Endothelial cell of hepatic sinusoid (primary cell): ENCODE measurements around the gene ICAM5.

Experiments used
- in situ Hi-C: cut with HindIII; loops from 2 replicates; pipeline ENCODE4 v1.10.0; 2017; ENCODE audit warnings: low sequenced_read_pairs

ICAM5 gene

DNA sequence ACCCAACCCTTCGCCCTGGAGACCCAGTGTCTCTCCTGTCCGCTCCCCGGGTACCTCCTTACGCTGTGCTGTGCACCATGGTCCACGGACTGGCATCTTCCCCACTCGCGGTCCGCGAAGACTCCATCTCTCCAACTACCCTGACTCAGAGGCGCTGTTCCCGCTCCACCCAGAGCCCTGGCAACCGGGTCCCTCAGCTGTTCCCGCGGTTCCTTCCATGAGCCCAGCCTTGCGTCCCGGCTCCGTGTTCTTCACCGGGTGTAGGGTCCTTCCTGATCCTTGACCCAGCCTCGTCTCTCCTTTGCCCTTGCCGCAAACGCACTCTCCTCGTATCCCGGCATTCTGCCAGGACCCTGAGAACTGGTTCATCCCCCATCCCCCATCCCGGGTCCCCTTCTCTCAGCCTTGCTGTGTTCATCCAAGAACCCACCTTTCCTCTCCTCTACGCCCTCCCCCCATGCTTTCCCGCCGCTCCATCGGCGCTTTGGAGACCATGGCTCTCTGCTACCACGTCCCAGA lies 664 bp downstream of the ICAM5 start:
- in situ Hi-C loops = no loop called here

DNA sequence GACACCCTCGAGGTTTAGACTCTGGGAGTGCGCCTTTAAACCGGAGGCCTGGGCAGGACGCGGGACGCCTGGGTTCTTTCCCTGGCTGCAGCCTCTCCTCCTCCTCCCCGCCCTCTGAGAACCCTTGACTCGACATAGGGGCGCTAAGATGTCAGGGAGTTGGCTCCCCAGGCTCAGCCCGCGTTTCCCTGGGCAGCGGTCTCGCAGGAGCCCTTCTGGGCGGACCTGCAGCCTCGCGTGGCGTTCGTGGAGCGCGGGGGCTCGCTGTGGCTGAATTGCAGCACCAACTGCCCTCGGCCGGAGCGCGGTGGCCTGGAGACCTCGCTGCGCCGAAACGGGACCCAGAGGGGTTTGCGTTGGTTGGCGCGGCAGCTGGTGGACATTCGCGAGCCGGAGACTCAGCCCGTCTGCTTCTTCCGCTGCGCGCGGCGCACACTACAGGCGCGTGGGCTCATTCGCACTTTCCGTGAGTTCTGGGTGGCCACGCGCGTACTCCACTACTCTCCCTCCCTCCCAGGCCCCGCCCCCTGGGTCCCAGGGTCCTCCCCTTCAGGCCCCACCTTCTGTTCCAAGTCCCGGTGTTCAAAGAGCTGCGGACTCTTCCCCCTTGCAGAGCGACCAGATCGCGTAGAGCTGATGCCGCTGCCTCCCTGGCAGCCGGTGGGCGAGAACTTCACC lies 1.3 kb downstream of the ICAM5 start:
- in situ Hi-C loops = no loop called here

DNA sequence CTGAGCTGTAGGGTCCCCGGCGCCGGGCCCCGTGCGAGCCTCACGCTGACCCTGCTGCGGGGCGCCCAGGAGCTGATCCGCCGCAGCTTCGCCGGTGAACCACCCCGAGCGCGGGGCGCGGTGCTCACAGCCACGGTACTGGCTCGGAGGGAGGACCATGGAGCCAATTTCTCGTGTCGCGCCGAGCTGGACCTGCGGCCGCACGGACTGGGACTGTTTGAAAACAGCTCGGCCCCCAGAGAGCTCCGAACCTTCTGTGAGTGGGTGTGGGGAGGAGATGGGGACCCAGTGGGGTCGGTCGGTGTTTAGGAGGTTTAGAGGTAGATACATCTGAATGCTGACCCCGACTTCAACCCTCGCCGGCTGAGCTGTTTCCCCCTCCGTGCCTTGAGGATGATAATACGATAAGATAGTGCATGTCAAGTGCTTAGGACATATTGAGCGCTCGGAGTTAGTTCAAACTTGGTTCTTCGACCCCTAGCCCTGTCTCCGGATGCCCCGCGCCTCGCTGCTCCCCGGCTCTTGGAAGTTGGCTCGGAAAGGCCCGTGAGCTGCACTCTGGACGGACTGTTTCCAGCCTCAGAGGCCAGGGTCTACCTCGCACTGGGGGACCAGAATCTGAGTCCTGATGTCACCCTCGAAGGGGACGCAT lies 1.9 kb downstream of the ICAM5 start:
- in situ Hi-C loops = no loop called here

DNA sequence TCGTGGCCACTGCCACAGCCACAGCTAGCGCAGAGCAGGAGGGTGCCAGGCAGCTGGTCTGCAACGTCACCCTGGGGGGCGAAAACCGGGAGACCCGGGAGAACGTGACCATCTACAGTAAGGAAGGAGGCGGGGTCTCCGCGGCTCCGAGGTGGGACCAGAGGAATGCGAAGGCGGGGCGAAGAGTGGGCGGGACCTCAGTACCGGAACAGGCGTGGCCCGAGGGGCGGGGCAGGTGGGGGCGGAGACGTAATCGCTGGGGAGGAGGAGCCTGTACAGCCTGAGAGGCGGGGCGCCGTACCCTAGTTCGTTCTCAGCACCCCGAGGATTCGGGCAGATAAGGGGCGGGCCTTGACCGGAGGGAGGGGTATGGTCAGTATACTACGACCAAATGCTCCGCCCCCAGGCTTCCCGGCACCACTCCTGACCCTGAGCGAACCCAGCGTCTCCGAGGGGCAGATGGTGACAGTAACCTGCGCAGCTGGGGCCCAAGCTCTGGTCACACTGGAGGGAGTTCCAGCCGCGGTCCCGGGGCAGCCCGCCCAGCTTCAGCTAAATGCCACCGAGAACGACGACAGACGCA lies 2.5 kb downstream of the ICAM5 start:
- in situ Hi-C loops = no loop called here

DNA sequence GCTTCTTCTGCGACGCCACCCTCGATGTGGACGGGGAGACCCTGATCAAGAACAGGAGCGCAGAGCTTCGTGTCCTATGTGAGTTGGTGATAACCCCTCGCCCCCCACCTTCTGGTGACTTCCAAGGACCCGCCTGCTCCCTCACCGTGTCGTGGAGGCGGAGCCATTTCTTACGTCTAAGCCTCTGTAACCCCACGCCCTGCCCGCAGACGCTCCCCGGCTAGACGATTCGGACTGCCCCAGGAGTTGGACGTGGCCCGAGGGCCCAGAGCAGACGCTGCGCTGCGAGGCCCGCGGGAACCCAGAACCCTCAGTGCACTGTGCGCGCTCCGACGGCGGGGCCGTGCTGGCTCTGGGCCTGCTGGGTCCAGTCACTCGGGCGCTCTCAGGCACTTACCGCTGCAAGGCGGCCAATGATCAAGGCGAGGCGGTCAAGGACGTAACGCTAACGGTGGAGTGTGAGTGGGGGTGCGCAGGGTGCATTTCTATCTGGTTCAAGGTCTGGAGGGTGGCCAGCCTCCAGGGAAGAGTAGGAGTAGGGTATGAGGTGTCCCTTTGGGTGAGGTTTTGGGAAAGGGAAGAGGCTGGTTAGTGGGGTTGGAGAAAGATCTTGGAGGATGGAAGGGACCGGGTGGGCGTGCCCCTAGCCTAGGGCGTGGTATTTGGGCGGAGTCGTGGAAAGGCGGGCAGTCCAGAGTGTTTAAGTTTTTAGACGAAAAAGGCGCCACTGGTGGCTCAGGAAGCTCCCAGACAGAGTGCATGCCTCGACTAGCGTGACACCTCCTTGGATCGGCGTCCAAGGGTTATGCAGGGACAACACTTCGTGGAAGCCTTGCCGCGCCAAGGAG lies 3.3 kb downstream of the ICAM5 start:
- in situ Hi-C loops = no loop called here

DNA sequence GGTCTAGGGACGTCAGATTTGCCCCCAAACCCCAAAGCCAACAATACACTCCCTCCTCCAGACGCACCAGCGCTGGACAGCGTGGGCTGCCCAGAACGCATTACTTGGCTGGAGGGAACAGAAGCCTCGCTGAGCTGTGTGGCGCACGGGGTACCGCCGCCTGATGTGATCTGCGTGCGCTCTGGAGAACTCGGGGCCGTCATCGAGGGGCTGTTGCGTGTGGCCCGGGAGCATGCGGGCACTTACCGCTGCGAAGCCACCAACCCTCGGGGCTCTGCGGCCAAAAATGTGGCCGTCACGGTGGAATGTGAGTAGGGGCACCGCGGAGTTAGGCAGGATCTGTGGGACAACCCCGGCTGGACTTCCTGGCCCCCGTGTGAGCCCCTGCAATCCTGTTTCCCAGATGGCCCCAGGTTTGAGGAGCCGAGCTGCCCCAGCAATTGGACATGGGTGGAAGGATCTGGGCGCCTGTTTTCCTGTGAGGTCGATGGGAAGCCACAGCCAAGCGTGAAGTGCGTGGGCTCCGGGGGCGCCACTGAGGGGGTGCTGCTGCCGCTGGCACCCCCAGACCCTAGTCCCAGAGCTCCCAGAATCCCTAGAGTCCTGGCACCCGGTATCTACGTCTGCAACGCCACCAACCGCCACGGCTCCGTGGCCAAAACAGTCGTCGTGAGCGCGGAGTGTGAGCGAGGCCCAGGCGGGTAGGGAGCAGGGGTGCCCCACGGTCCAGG lies 4.0 kb downstream of the ICAM5 start:
- in situ Hi-C loops = no loop called here

DNA sequence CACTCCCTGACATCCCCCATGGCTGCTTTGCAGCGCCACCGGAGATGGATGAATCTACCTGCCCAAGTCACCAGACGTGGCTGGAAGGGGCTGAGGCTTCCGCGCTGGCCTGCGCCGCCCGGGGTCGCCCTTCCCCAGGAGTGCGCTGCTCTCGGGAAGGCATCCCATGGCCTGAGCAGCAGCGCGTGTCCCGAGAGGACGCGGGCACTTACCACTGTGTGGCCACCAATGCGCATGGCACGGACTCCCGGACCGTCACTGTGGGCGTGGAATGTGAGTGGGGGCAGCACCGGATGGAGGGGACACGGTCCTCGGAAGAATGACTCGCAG lies 4.6 kb downstream of the ICAM5 start:
- in situ Hi-C loops = no loop called here

DNA sequence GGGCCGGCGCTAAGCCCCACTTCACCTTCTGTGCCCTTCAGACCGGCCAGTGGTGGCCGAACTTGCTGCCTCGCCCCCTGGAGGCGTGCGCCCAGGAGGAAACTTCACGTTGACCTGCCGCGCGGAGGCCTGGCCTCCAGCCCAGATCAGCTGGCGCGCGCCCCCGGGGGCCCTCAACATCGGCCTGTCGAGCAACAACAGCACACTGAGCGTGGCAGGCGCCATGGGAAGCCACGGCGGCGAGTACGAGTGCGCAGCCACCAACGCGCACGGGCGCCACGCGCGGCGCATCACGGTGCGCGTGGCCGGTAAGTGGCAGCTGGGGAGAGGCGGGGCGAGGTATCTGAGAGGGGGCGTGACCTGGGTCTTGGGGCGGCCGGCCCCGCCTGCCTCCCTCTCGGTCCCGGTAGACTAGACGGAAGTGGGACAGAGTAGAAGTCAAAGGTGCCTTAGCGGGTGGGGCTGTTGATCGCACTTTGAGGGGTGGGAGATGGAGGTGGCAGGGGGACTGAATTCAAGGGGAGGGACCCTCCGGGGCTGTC lies 5.6 kb downstream of the ICAM5 start:
- in situ Hi-C loops = no loop called here

DNA sequence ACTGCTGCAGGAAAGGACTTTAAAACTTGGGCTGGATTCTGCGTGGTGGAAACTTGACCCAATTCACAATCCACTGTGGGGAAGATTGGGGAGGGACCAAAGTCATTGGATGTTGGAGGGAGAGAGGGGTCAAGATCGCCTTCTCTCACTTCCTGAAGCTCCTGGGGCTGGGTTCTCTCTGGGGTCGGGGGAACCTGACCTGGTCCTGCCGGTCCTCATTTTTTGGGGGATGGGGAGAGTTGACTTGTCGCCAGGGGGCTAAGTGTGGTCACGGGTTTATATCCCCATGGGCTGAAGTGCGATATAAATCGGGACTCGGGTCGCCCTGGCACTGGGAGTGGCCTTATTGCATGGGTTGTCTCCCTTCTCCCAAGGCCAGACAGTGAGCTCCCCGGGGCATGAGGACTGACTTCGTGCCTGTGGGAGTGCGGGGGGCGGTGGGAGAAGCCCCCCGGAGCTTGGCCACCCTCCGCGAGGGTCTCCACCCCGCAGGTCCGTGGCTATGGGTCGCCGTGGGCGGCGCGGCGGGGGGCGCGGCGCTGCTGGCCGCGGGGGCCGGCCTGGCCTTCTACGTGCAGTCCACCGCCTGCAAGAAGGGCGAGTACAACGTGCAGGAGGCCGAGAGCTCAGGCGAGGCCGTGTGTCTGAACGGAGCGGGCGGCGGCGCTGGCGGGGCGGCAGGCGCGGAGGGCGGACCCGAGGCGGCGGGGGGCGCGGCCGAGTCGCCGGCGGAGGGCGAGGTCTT lies 6.3 kb downstream of the ICAM5 start:
- in situ Hi-C loops = no loop called here

DNA sequence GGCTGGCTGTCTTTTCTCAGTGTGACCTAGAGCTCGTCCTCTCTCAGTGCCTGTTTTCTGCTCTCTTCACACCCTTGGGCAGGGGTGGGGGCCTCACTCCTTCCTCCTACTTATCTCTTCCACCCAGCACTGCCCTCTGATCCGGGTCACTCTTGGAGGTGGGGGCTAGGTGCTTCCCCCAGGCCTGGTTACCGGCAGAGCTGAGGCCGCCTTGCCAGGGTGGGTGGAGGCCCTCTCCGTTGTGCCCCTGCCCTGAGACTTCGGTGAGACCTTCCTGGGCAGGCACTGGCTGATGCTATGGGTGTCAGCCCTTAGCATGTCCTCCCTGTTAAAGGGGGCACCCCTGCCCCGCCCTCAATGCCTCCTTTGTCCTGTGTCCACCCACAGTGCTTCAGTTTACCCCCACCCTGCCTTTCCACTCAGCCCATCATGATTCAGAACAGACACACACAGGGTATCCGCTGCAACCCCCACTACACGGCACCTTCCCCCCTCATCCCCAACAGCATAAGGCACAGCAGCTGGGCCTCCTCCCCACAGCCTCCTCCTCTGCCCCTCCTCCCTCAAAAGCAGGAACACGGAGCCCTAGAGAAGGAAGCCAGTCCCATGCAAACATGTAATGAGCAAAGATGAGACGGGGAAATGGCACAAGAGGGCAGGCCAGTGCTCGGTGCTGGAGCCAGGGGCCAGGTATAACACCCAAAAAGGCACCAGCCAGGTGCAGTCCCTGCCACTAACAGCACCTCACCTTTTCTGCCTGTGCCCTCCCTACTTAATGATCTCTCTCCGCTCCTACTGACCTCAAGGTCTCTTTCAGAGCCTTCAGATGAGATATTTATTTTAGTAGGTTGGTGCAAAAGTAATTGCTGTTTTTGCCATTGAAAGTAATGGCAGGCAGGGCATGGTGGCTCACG lies 10.1 kb downstream of the ICAM5 start:
- in situ Hi-C loops = no loop called here

DNA sequence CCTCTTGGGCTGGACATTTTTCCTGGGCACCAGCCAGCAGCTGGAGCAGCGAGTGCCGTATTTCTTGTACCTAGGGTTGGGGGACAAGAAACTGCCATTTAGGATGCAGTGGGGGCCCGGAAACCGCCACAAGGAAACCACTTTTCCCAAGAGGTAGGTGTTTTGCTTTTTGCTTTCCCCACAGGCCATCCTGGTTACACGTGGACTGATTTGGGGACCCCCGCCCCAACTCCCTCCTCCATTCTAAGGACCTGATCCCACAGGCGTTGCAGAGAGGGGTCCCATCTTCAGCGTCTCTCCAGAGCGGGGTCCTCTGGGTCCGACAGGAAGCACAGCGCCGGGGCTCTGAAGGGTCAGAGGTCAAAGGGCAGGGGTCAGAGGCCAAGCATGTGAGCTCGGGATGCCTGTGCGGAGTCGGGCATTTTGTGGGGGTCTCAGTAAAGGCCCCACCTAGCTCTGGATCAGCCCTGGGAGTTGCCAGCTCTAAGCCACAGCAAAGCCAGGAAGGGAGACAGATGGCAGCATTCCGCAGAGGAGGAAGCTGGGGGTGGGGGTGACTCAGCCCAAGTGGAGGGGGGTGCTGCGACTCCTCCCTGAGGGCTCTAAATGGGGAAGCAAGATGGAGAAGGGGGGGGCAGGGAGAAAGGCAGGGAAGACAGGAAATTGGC lies 15.5 kb downstream of the ICAM5 start:
- in situ Hi-C loops = no loop called here

DNA sequence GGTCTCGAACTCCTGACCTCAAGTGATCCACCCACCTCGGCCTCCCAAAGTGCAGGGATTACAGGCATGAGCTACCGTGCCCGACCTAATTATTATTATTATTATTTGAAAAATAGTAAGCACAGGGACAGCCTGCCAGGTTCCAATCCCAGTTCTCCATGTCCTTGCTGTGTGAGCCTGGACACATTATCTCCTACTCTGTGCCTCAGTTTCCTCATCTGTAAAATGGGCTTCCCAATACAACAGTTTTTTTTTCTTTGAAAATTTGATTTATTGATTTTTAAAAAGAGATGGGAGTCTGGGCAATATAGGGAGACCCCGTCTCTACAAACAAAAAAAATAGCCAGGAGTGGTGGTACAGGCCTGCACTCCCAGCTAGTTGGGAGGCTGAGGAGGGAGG lies 16.6 kb downstream of the ICAM5 start:
- in situ Hi-C loops = no loop called here

DNA sequence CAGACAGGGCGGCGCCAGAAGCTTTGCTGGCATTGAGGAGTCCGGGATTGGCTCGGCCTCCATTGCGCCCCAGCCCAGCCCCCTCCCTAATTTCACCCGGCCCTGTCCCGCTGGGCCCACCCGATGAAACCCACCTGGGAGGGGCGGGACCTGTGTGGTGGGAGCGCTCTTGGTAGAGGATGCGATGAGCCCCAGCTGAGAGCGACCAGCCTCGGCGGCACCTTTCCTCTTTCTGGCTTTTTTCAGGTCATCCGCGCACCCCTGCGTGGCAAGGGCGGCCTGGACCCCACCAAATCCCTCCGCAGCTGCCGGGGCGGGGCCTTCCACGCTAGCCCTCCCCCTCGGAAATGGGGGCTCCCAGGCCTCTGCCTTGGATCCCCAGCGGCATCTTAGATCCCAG lies 19.7 kb downstream of the ICAM5 start, which contains the start of gene ZGLP1:
ZGLP1 (minus strand) TSS at position 393 of the 400 bp plus-strand sequence.
- in situ Hi-C loops = no loop called here

DNA sequence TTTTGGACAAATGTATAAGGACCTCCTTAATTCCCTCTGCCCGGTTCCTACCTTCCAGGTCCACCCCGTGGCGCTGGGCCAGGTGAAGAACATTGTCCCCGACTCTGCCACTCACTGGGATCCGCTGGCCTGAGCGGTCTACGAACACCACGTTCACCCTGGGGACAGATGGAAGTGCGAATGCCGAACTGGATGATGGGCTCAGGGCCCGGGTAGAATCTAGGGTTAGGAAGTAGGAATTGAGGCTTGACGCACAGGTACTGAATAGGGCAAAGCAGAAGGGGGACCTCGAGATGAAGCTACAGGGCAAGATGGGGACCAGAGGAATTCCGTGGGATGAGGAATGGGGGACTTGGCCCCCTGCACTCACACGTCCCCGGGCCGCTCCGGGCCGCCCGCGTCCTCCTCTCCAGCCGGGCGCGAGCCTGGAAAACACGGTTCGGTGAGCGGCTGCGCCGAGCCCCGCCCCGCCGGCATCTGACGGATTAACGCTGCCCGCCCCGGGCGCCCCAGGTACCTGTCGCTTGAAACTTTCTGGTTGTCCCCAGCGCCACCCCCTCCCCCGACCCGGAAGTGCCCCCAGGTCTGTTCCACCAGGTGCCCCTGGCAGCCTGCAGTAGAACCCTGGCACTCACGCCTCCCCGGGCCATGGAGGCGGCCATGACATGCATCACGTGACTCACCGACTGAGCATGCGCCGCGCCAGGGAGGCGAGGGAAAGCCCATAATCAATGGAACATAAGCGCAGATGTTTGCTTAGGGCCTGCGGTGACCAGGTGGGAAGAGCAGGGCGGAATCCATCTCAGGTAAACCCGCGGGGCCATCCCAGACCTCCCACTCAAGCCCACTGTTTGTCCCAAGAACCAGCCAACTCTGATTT lies 25.8 kb downstream of the ICAM5 start, which contains the start of gene FDX2:
FDX2 (minus strand) TSS at position 681 of the 880 bp plus-strand sequence; CDS start at position 662, 19 bp downstream.
- in situ Hi-C loops = no loop called here

DNA sequence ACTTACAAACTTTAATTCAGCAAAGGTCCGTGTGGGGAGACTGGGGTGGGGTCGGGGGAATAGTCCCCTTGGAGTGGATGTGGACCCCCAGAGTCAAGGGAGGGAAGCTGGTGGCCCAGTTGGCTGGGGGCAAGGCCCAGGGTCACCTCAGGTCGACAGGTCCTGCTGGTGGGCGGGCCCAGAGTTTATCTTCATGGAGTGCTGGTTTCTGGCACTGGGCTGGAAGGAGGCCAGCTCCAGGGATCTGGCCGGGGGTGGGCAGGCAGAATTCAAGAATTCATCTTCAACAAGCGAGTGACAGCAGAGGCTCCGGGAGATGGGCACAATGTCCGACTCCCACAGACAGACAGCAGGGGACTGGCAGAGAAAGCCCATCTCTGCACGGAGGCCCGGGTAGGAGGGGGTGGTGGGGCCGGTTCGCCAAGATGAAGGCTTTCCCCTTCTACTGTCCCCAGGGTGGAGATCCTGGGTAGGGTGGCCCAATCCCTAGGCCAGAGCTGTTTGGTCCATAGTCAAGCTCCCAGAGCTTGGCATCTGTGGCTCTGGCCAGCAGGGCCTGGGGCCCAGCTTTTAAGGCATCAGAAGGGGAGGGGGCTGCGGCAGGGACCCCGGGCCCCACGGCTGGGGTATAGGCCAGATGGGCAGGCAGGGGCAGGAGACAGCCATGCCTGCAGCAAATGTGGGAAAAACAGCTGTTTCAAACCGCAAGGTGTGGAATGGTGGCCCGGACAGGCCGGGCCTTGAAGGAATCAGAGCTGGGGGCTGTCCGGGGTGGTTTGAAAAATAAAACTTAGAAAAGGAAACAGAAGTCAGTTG lies 26.7 kb downstream of the ICAM5 start:
- in situ Hi-C loops = no loop called here
